GM12878 (cell line): ENCODE measurements around the gene RARB. TPM values are rescaled to one million over a fixed set of nuclear protein-coding genes. Genes with fewer than 3 reads are reported as not detected.

ENCODE experiments used
- HDAC6 ChIP-seq: fragments of 200-600 bp; sonication (generic); IDR thresholded peaks from one replicate; pipeline ENCODE4 v1.8.0; 2017; ENCODE audit warnings: antibody characterized with exemption; ENCODE audit not compliant: unreplicated experiment
- IRF4 ChIP-seq: IDR thresholded peaks from 2 replicates; pipeline ENCODE4 v1.6.1; 2011; ENCODE audit warnings: low read depth, low read length
- RUNX3 ChIP-seq: IDR thresholded peaks from 2 replicates; pipeline ENCODE4 v1.6.1; 2012; ENCODE audit warnings: low read length, inconsistent platforms
- TAF1 ChIP-seq: IDR thresholded peaks from 2 replicates; pipeline ENCODE4 v1.6.1; 2011; ENCODE audit warnings: mild to moderate bottlenecking, low read depth, low read length, borderline replicate concordance
- polyA plus RNA-seq, 11 experiments: library from polyadenylated mRNA; depleted of rRNA in 4 of 11; unstranded in 6 of 11; stranded (reverse) in 5 of 11; fragments of >200 nt; fragmentation: Nextera tagmentation in 4 of 11; fragmentation: Illumina TruSeq in 1 of 11; extraction: Ambion mirVana in 4 of 11; extraction: Trizol in 1 of 11; gene quantifications; 1 replicate in 1 of 11; 2 replicates in 10 of 11; pipeline versions ENCODE4 v1.2.1 to v1.2.3, GENCODE V29; 2011 to 2016; ENCODE audit warnings: inconsistent platforms in 2 of 11, missing spikeins in 2 of 11, low read depth in 1 of 11
- total RNA-seq, 4 experiments: library from RNA; depleted of rRNA in 3 of 4; stranded (reverse); fragments of >200 nt in 3 of 4; fragmentation: Illumina TruSeq in 1 of 4; extraction: Trizol in 1 of 4; gene quantifications; 2 replicates each; pipeline versions ENCODE4 v1.2.1 to v1.2.3, GENCODE V29; 2013 to 2021
- TF ChIP-seq, protein P1 (sequence below): fragments of 450-650 bp; IDR thresholded peaks from 2 replicates; pipeline ENCODE4 v1.6.1; 2017; ENCODE audit warnings: mild to moderate bottlenecking, low read depth, inconsistent platforms; ENCODE audit not compliant: poor library complexity, severe bottlenecking
- TF ChIP-seq, protein P2 (sequence below): IDR thresholded peaks from 2 replicates; pipeline ENCODE4 v1.6.1; 2012; ENCODE audit warnings: improper control_type of control experiment, low read depth, low read length; ENCODE audit not compliant: insufficient replicate concordance

RARB gene
- total and polyA plus RNA-seq, 10 of the 15 experiments (the other 5 are each of a cell fraction or from before 2014, with no cell fraction given) = 0.05 to 0.06 TPM; not detected in 8

DNA sequence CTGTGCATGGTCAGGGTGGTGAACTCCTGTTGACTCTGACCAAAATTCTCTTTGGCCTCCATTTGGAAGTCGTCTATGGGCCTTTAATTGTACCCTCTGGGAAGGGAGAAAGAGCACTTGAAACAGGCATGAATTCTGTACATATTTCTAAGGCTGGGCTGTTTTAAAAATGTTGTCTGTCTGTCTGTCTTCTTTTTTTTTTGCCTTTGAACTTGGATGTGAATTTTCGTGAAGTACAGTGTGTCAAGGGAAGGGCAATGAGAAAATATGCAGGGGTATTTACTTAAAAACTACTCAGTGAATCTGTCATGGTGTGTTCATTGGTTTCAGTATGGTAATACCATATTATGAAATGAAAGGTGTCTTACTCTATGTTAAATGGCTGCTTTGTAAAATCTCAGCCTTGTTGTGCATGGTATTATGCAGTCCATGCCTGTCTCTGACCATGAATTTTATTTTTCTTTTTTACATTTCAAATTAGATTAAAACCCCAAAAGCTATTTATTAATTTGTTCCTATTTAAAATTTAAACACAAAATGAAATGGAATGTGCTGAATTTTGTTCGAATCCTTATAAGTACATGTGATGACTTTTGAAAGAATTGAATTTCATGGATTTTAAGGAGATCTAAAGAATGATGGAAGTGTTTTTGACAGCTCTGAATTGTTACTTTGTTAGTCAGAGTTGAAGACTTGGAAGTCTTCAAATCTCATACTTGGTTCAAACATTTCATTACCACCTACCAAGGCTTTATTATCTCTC lies 51.1 kb downstream of the RARB start (continued):
- TF ChIP-seq, protein P1, sequence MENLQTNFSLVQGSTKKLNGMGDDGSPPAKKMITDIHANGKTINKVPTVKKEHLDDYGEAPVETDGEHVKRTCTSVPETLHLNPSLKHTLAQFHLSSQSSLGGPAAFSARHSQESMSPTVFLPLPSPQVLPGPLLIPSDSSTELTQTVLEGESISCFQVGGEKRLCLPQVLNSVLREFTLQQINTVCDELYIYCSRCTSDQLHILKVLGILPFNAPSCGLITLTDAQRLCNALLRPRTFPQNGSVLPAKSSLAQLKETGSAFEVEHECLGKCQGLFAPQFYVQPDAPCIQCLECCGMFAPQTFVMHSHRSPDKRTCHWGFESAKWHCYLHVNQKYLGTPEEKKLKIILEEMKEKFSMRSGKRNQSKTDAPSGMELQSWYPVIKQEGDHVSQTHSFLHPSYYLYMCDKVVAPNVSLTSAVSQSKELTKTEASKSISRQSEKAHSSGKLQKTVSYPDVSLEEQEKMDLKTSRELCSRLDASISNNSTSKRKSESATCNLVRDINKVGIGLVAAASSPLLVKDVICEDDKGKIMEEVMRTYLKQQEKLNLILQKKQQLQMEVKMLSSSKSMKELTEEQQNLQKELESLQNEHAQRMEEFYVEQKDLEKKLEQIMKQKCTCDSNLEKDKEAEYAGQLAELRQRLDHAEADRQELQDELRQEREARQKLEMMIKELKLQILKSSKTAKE = no peak
- TF ChIP-seq TAF1 = no peak
- TF ChIP-seq, protein P2, sequence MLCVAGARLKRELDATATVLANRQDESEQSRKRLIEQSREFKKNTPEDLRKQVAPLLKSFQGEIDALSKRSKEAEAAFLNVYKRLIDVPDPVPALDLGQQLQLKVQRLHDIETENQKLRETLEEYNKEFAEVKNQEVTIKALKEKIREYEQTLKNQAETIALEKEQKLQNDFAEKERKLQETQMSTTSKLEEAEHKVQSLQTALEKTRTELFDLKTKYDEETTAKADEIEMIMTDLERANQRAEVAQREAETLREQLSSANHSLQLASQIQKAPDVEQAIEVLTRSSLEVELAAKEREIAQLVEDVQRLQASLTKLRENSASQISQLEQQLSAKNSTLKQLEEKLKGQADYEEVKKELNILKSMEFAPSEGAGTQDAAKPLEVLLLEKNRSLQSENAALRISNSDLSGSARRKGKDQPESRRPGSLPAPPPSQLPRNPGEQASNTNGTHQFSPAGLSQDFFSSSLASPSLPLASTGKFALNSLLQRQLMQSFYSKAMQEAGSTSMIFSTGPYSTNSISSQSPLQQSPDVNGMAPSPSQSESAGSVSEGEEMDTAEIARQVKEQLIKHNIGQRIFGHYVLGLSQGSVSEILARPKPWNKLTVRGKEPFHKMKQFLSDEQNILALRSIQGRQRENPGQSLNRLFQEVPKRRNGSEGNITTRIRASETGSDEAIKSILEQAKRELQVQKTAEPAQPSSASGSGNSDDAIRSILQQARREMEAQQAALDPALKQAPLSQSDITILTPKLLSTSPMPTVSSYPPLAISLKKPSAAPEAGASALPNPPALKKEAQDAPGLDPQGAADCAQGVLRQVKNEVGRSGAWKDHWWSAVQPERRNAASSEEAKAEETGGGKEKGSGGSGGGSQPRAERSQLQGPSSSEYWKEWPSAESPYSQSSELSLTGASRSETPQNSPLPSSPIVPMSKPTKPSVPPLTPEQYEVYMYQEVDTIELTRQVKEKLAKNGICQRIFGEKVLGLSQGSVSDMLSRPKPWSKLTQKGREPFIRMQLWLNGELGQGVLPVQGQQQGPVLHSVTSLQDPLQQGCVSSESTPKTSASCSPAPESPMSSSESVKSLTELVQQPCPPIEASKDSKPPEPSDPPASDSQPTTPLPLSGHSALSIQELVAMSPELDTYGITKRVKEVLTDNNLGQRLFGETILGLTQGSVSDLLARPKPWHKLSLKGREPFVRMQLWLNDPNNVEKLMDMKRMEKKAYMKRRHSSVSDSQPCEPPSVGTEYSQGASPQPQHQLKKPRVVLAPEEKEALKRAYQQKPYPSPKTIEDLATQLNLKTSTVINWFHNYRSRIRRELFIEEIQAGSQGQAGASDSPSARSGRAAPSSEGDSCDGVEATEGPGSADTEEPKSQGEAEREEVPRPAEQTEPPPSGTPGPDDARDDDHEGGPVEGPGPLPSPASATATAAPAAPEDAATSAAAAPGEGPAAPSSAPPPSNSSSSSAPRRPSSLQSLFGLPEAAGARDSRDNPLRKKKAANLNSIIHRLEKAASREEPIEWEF = no peak
- TF ChIP-seq HDAC6 = no peak
- TF ChIP-seq RUNX3 = no peak
- TF ChIP-seq IRF4 = no peak
- TF ChIP-seq, all 136 proteins: peak for 0
